DMS153 treated with DMSO at 0.1 percent for 48 hours (cell line): ENCODE measurements around the gene NEDD9.

ENCODE experiments used
- DNase-seq: peaks from one replicate; lab custom pipeline; 2025; ENCODE audit not compliant: unreplicated experiment; lab: John Stamatoyannopoulos, UW

Gene NEDD9

GRCh38 chr6:11262242-11262641 is 29.8 kb upstream of the NEDD9 start:
- no peak for DNase-seq

- DNase-seq: no peak
These were observed 28.0 kb upstream of the NEDD9 start for GRCh38 chr6:11260249-11261038.

- no peak for DNase-seq
These were observed 26.1 kb upstream of the NEDD9 start for GRCh38 chr6:11258260-11259237.

GRCh38 chr6:11255610-11256009 is 23.1 kb upstream of the NEDD9 start:
- no peak for DNase-seq

GRCh38 chr6:11253594-11253993 is 21.1 kb upstream of the NEDD9 start:
- DNase-seq: no peak

- DNase-seq: no peak
These were observed 19.3 kb upstream of the NEDD9 start for GRCh38 chr6:11251553-11252360.

GRCh38 chr6:11250108-11250507 is 17.6 kb upstream of the NEDD9 start:
- no peak for DNase-seq

GRCh38 chr6:11248974-11249761 is 16.7 kb upstream of the NEDD9 start:
- DNase-seq: no peak

- no peak for DNase-seq
These were observed 14.3 kb upstream of the NEDD9 start for GRCh38 chr6:11246722-11247121.

- DNase-seq: no peak
These were observed 13.2 kb upstream of the NEDD9 start for GRCh38 chr6:11245381-11246256.

GRCh38 chr6:11244387-11245126 is 12.1 kb upstream of the NEDD9 start:
- DNase-seq: no peak

- no peak for DNase-seq
These were observed 11.4 kb upstream of the NEDD9 start for GRCh38 chr6:11243861-11244260.

- no peak for DNase-seq
These were observed 10.2 kb upstream of the NEDD9 start for GRCh38 chr6:11242711-11243110.

- no peak for DNase-seq
These were observed 9.3 kb upstream of the NEDD9 start for GRCh38 chr6:11241793-11242201.

GRCh38 chr6:11241154-11241792 is 8.8 kb upstream of the NEDD9 start:
- DNase-seq: no peak

GRCh38 chr6:11237956-11238355 is 5.5 kb upstream of the NEDD9 start:
- DNase-seq: no peak

GRCh38 chr6:11237428-11237827 is 5.0 kb upstream of the NEDD9 start:
- no peak for DNase-seq

GRCh38 chr6:11236915-11237314 is 4.4 kb upstream of the NEDD9 start:
- no peak for DNase-seq
